Caco-2 (cell line): ENCODE measurements around the gene RMDN3. TPM values are rescaled to one million over a fixed set of nuclear protein-coding genes. Genes with fewer than 3 reads are reported as not detected.

Experiments used
- BruUV-seq: library from RNA; stranded (reverse); fragments of 400-500 nt; replicated peaks from 2 replicates; lab custom pipeline; 2021; lab: Mats Ljungman, UMichigan
- CTCF ChIA-PET: fragments of 300-600 bp; sonication (Branson Sonifier 250); formaldehyde crosslinking; loops from one replicate; lab custom pipeline; 2022; ENCODE audit warnings: antibody characterized with exemption; lab: Charles Lee
- POLR2A ChIA-PET: fragments of 300-600 bp; sonication (Branson Sonifier 250); formaldehyde crosslinking; loops from one replicate; lab custom pipeline; 2022; ENCODE audit warnings: antibody characterized with exemption; lab: Charles Lee
- DNase-seq, 2 experiments: peaks; one replicate each; pipeline versions ENCODE4 v3.0.0 to v3.0.0-alpha.2; 2020 to 2022
- H3K27me3 ChIP-seq: replicated peaks from 2 replicates; pipeline ENCODE4 v1.6.0; 2011; ENCODE audit warnings: low read length; ENCODE audit not compliant: control insufficient read depth, insufficient read depth
- H3K36me3 ChIP-seq: 2 replicates; pipeline ENCODE4 v1.5.1; 2011; ENCODE audit warnings: low read length; ENCODE audit not compliant: control insufficient read depth, insufficient read depth
- H3K4me1 ChIP-seq: fragments of 250-450 bp; sonication (Bioruptor Pico); 2 replicates; pipeline ENCODE4 v1.5.1; 2020; ENCODE audit warnings: mild to moderate bottlenecking
- H3K4me3 ChIP-seq: 2 replicates; pipeline ENCODE4 v1.5.1; 2011; ENCODE audit warnings: low read depth, mild to moderate bottlenecking, control low read depth, low read length
- H3K9me3 ChIP-seq: fragments of 250-450 bp; sonication (Bioruptor Pico); 2 replicates; pipeline ENCODE4 v1.5.1; 2020; ENCODE audit warnings: mild to moderate bottlenecking, moderate library complexity
- H3K27ac Mint-ChIP-seq: one replicate; pipeline ENCODE4 v1.8.0; 2022; ENCODE audit warnings: mixed read lengths; ENCODE audit not compliant: unreplicated experiment
- H3K27me3 Mint-ChIP-seq: one replicate; pipeline ENCODE4 v1.8.0; 2022; ENCODE audit warnings: mixed read lengths; ENCODE audit not compliant: insufficient read depth, unreplicated experiment
- H3K36me3 Mint-ChIP-seq: one replicate; pipeline ENCODE4 v1.8.0; 2022; ENCODE audit warnings: mild to moderate bottlenecking, mixed read lengths; ENCODE audit not compliant: insufficient read depth, unreplicated experiment
- H3K4me1 Mint-ChIP-seq: one replicate; pipeline ENCODE4 v1.8.0; 2022; ENCODE audit warnings: low read depth, mixed read lengths; ENCODE audit not compliant: unreplicated experiment
- H3K4me3 Mint-ChIP-seq: one replicate; pipeline ENCODE4 v1.8.0; 2022; ENCODE audit warnings: mild to moderate bottlenecking, moderate library complexity, mixed read lengths; ENCODE audit not compliant: unreplicated experiment
- H3K9me3 Mint-ChIP-seq: one replicate; pipeline ENCODE4 v1.8.0; 2022; ENCODE audit warnings: mixed read lengths; ENCODE audit not compliant: unreplicated experiment
- CTCF ChIP-seq, 2 experiments: fragments of 200-600 bp in 1 of 2; IDR thresholded peaks; 1 replicate in 1 of 2; 2 replicates in 1 of 2; pipeline versions ENCODE4 v1.5.1 to v1.8.0; 2011 to 2022; ENCODE audit warnings: antibody characterized with exemption in 1 of 2, control low read depth in 1 of 2, inconsistent platforms in 1 of 2, low read depth in 1 of 2, low read length in 1 of 2, mild to moderate bottlenecking in 1 of 2, moderate library complexity in 1 of 2; ENCODE audit not compliant: insufficient read depth in 1 of 2, severe bottlenecking in 1 of 2, unreplicated experiment in 1 of 2
- intact Hi-C: fragments of 100-400 bp; cut with micrococcal nuclease; formaldehyde crosslinking; loops from one replicate; pipeline ENCODE4 v1.10.0; 2022; ENCODE audit not compliant: unreplicated experiment
- total RNA-seq: library from RNA; stranded (reverse); gene quantifications from 2 replicates; pipeline ENCODE4 v1.2.3, GENCODE V29; 2022

RMDN3 gene
- total RNA-seq, 1 experiment from 2014 or later: 48.0 TPM

- ChIA-PET POLR2A (interaction anchor here (0.6 kb wide), 1 partner anchor 101 kb away, joined by 6 read pairs; no protein-coding TSS in a partner anchor), CTCF (interaction anchor here (5.7 kb wide), 1 partner anchor 19 kb away, joined by 25 read pairs; no protein-coding TSS in a partner anchor)
- no TSS peak for BruUV-seq
- Histone ChIP-seq H3K4me3 (no peak overlapping the region), H3K9me3 (no peaks in the 10 kb centered on the region), H3K27me3 (no peaks in the 10 kb centered on the region), H3K36me3 (peaks cover 1% of the 10 kb centered on the region; the same call in 1 of the 2 replicates), H3K4me1 (peaks cover 7% of the 10 kb centered on the region; the same call in 1 of the 2 replicates)
- H3K9me3 Mint-ChIP-seq: no peaks in the 10 kb centered on the region
- TF ChIP-seq CTCF (IDR thresholded peaks at IDR 0.05; ENCODE audit: insufficient read depth in 1 of 2, low read depth in 1 of 2, low read length in 1 of 2, severe bottlenecking in 1 of 2, unreplicated experiment in 1 of 2): no peak
- peaks cover 47% of the 10 kb centered on the region for H3K36me3 Mint-ChIP-seq
- H3K27me3 Mint-ChIP-seq: no peaks in the 10 kb centered on the region
- no peak for DNase-seq
- peaks cover 11% of the 10 kb centered on the region for H3K4me1 Mint-ChIP-seq
- intact Hi-C loops: loop anchor here (10.0 kb wide), 1 partner anchor 202 kb away; the partner anchor contains the start of genes CCDC32 and RPUSD2
- peak overlapping the region; percentile 22 for H3K4me3 Mint-ChIP-seq
- peak overlapping the region; percentile 90 for H3K27ac Mint-ChIP-seq
These were observed 11.3 kb upstream of the RMDN3 start for GRCh38 chr15:40766194-40766815.

DNA sequence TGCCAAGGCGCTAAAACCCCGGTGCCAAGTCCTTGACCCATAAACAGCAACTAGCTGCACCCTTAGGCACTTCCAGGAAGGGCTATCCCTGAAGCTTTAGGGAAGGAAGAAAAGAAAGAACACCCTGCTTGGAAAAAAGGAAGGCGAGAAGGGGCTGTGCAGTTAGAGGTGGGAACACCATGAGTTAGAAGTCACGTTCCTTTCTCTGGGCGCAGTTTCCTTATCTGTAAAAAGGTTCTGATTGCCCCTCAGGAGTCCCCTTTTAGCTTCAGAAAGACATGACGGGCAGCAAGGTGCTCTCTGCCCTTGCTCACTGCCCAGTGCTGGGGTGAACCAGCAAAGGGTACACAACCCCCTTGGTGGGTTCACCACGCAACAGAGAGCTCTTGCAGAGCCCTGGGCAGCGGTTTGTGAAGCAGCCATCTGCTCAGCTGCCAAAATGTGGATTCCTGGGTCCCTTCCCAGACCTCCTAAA, 9.6 kb upstream of the RMDN3 start:
- Mint-ChIP-seq H3K4me3 (peak overlapping the region; percentile 86), H3K27me3 (no peaks in the 10 kb centered on the region), H3K9me3 (no peaks in the 10 kb centered on the region), H3K4me1 (peaks cover 11% of the 10 kb centered on the region), H3K36me3 (peaks cover 40% of the 10 kb centered on the region), H3K27ac (peak overlapping the region; percentile 90)
- H3K36me3 ChIP-seq: peaks cover 1% of the 10 kb centered on the region; the same call in 1 of the 2 replicates
- TSS peak; percentile 50 for BruUV-seq
- peaks cover 7% of the 10 kb centered on the region; the same call in 1 of the 2 replicates for H3K4me1 ChIP-seq
- CTCF ChIA-PET: interaction anchor here (0.7 to 5.7 kb wide), 7 partner anchors 11 to 127 kb away, joined by 3 to 25 read pairs (median 9); no protein-coding TSS in a partner anchor
- POLR2A ChIA-PET: interaction anchor here (0.6 to 1.0 kb wide), 2 partner anchors 55 to 130 kb away, joined by 3 read pairs; partner anchors contain the start of gene VPS18
- no peak for DNase-seq
- H3K9me3 ChIP-seq: no peaks in the 10 kb centered on the region
- no peak for TF ChIP-seq CTCF (IDR thresholded peaks at IDR 0.05; ENCODE audit: insufficient read depth in 1 of 2, low read depth in 1 of 2, low read length in 1 of 2, severe bottlenecking in 1 of 2, unreplicated experiment in 1 of 2)
- no peaks in the 10 kb centered on the region for H3K27me3 ChIP-seq
- peak overlapping the region; percentile 92 for H3K4me3 ChIP-seq
- intact Hi-C loops: loop anchor here (2.0 to 10.0 kb wide), 2 partner anchors 18 to 200 kb away; partner anchors contain the start of genes CCDC32 and RPUSD2
